ENCODE results near the gene RCN1. TPM values are rescaled to one million over a fixed set of nuclear protein-coding genes. Genes with fewer than 3 reads are reported as not detected.
"Not testable (repeated sequence)": the region's sequence is repeated elsewhere in the genome, so short reads cannot be mapped to it uniquely, and the experiment has no call there.

Gene RCN1
- total RNA-seq, 1 donor: 405 TPM

DNA sequence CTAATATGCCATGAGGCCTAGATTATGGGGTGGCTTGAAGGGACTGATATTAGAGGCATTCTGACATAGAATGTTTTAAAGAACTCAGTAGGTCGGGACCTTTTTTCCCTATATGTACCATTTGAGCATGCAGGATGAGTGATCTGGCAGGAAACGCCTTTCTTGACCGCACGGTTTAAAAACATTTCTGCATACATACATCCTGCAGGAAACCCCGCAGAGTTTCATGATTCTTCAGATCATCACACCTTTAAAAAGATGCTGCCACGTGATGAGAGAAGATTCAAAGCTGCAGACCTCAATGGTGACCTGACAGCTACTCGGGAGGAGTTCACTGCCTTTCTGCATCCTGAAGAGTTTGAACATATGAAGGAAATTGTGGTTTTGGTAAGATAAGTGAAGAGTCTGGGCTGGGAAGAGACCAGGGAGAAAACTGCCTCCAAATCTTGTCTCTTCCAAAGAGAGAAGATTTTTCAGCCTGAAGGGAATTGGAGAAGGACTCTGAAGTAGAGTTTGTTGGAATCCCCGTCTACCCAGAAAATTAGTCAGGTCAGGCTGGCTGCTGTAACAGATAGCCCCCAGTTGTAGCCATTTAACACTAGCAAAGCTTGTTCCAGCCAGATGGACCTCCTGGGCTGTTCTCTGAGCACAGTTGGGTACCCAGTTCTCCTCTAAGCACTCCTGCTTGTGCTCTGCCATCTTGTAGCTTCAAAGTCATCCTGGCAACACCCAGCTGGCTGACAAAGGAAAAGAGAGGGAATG, 7.4 kb downstream of the RCN1 start:
- H4K20me1 ChIP-seq (ENCODE audit: insufficient read depth, low read length): peaks cover 79% of the 10 kb centered on the region
- H3K27me3 ChIP-seq (ENCODE audit: insufficient read depth, low read length): no peaks in the 10 kb centered on the region
- H2AFZ ChIP-seq (ENCODE audit: low read length): no peak overlapping the region
- TF ChIP-seq, protein P1, sequence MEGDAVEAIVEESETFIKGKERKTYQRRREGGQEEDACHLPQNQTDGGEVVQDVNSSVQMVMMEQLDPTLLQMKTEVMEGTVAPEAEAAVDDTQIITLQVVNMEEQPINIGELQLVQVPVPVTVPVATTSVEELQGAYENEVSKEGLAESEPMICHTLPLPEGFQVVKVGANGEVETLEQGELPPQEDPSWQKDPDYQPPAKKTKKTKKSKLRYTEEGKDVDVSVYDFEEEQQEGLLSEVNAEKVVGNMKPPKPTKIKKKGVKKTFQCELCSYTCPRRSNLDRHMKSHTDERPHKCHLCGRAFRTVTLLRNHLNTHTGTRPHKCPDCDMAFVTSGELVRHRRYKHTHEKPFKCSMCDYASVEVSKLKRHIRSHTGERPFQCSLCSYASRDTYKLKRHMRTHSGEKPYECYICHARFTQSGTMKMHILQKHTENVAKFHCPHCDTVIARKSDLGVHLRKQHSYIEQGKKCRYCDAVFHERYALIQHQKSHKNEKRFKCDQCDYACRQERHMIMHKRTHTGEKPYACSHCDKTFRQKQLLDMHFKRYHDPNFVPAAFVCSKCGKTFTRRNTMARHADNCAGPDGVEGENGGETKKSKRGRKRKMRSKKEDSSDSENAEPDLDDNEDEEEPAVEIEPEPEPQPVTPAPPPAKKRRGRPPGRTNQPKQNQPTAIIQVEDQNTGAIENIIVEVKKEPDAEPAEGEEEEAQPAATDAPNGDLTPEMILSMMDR (IDR thresholded peaks at IDR 0.05; ENCODE audit: extremely low read depth, low read depth, low read length): no peak
- no peak overlapping the region for H3K4me2 ChIP-seq (ENCODE audit: insufficient read depth, low read length)
- peaks cover 11% of the 10 kb centered on the region for H3K4me1 ChIP-seq (ENCODE audit: insufficient read depth, low read length)
- peaks cover 73% of the 10 kb centered on the region for H3K36me3 ChIP-seq (ENCODE audit: insufficient read depth, low read length)
- no peaks in the 10 kb centered on the region for H3K9me3 ChIP-seq (ENCODE audit: low read depth, low read length)
- peaks cover 74% of the 10 kb centered on the region for H3K79me2 ChIP-seq (ENCODE audit: insufficient read depth, low read length)
- H3K27ac ChIP-seq (ENCODE audit: low read depth, low read length): no peak overlapping the region
- H3K4me3 ChIP-seq (ENCODE audit: insufficient read depth, low read length): no peak overlapping the region
- DNase-seq (ENCODE audit: insufficient read length, low spot score, missing footprints): no peak

DNA sequence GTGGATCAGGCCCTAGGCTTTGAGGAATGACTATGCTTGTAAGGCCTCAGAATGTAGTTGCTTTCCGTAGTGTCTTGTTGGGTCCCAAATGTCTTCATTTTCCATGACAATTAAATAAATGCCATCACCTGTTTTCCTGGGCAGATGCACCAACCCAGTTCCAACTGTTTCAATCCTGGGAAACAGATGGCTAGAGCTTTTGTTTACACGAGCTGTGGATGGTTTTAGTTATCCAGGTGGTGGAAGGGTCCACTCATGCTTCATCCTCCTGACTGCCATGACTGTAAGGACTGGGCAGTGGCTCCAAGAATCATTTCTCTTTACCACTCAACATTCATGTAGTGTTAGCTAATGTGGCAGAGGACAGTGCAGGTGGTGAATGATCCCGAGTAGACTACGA, 8.6 kb downstream of the RCN1 start:
- Histone ChIP-seq H3K36me3 (ENCODE audit: insufficient read depth, low read length) (peaks cover 81% of the 10 kb centered on the region), H3K27ac (ENCODE audit: low read depth, low read length) (no peak overlapping the region), H3K4me2 (ENCODE audit: insufficient read depth, low read length) (no peak overlapping the region), H3K27me3 (ENCODE audit: insufficient read depth, low read length) (no peaks in the 10 kb centered on the region), H4K20me1 (ENCODE audit: insufficient read depth, low read length) (peaks cover 72% of the 10 kb centered on the region), H3K9me3 (ENCODE audit: low read depth, low read length) (no peaks in the 10 kb centered on the region), H3K4me1 (ENCODE audit: insufficient read depth, low read length) (no peaks in the 10 kb centered on the region), H2AFZ (ENCODE audit: low read length) (no peak overlapping the region), H3K79me2 (ENCODE audit: insufficient read depth, low read length) (peaks cover 62% of the 10 kb centered on the region), H3K4me3 (ENCODE audit: insufficient read depth, low read length) (no peak overlapping the region)
- TF ChIP-seq, protein P1 (IDR thresholded peaks at IDR 0.05; ENCODE audit: extremely low read depth, low read depth, low read length): no peak
- no peak for DNase-seq (ENCODE audit: insufficient read length, low spot score, missing footprints)

DNA sequence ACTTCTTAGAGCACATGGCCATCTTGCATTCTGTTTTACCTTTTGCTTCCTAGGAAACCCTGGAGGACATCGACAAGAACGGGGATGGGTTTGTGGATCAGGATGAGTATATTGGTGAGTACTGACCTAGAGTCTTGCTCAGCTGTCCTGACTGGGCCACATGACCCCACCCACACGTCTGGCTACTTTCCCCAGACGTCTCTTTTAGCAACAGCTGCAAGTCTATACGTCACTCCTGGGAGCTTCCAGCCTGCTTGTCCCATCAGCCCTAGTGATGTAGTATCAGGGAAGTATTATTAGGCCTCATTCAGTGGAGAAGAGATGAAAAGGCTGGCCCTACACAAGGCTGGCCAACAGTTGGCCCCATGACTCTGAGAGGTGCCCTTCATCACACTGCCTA, 9.6 kb downstream of the RCN1 start:
- Histone ChIP-seq H2AFZ (ENCODE audit: low read length) (no peak overlapping the region), H3K4me1 (ENCODE audit: insufficient read depth, low read length) (no peaks in the 10 kb centered on the region), H3K79me2 (ENCODE audit: insufficient read depth, low read length) (peaks cover 52% of the 10 kb centered on the region), H3K36me3 (ENCODE audit: insufficient read depth, low read length) (peaks cover 86% of the 10 kb centered on the region), H3K9me3 (ENCODE audit: low read depth, low read length) (no peaks in the 10 kb centered on the region), H3K4me3 (ENCODE audit: insufficient read depth, low read length) (no peak overlapping the region), H4K20me1 (ENCODE audit: insufficient read depth, low read length) (peaks cover 65% of the 10 kb centered on the region), H3K27ac (ENCODE audit: low read depth, low read length) (no peak overlapping the region), H3K27me3 (ENCODE audit: insufficient read depth, low read length) (no peaks in the 10 kb centered on the region), H3K4me2 (ENCODE audit: insufficient read depth, low read length) (no peak overlapping the region)
- no peak for DNase-seq (ENCODE audit: insufficient read length, low spot score, missing footprints)
- TF ChIP-seq, protein P1 (IDR thresholded peaks at IDR 0.05; ENCODE audit: extremely low read depth, low read depth, low read length): no peak

DNA sequence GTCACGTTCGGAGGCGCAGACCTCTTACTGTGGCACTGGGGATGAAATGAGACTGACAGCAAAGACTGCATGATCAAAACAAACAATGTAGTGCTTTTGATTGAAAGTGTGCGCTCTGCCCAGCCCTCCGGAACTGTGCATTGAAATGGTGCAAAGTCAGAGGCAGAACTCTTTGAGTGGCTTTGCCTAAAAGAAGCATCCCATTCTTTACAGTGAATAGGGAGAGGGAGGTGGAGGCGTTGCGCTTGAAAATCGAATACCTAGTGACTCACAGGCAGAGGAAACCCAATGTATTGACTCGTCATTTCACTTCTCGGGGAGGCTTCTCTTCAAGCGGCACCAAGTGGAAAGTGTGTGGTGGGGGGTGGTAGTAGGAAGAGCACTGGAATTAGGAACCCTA, 10.9 kb downstream of the RCN1 start:
- Histone ChIP-seq H3K4me1 (ENCODE audit: insufficient read depth, low read length) (no peaks in the 10 kb centered on the region), H3K4me3 (ENCODE audit: insufficient read depth, low read length) (no peak overlapping the region), H2AFZ (ENCODE audit: low read length) (no peak overlapping the region), H3K79me2 (ENCODE audit: insufficient read depth, low read length) (peaks cover 39% of the 10 kb centered on the region), H3K36me3 (ENCODE audit: insufficient read depth, low read length) (peaks cover 91% of the 10 kb centered on the region), H3K27me3 (ENCODE audit: insufficient read depth, low read length) (no peaks in the 10 kb centered on the region), H3K27ac (ENCODE audit: low read depth, low read length) (no peak overlapping the region), H4K20me1 (ENCODE audit: insufficient read depth, low read length) (peaks cover 52% of the 10 kb centered on the region), H3K4me2 (ENCODE audit: insufficient read depth, low read length) (no peak overlapping the region), H3K9me3 (ENCODE audit: low read depth, low read length) (no peaks in the 10 kb centered on the region)
- DNase-seq (ENCODE audit: insufficient read length, low spot score, missing footprints): no peak
- TF ChIP-seq, protein P1 (IDR thresholded peaks at IDR 0.05; ENCODE audit: extremely low read depth, low read depth, low read length): no peak

DNA sequence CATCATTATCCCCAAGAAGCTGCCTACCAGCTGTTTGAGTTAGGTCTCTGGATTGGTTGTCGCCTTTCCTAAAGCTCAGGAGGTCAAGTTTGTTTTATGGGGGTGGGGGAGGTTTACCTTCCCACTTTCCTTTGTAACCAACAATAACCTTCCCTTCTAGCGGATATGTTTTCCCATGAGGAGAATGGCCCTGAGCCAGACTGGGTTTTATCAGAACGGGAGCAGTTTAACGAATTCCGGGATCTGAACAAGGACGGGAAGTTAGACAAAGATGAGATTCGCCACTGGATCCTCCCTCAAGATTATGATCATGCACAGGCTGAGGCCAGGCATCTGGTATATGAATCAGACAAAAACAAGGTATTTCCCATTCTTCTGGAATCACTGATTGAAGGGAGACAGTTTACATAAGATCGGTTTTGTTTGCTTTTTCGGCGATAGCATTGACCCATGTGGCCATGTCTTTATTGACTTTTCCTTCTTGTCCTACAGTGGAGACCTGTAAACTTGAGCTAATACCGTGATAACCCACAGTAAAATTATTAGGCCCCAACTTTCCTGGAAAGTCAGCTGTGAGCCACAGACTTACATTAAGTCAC, 12.3 kb downstream of the RCN1 start:
- Histone ChIP-seq H4K20me1 (ENCODE audit: insufficient read depth, low read length) (peaks cover 38% of the 10 kb centered on the region), H3K79me2 (ENCODE audit: insufficient read depth, low read length) (peaks cover 25% of the 10 kb centered on the region), H3K36me3 (ENCODE audit: insufficient read depth, low read length) (peaks cover 76% of the 10 kb centered on the region)
- not testable (repeated sequence) for DNase-seq (ENCODE audit: insufficient read length, low spot score, missing footprints); H3K4me3 ChIP-seq (ENCODE audit: insufficient read depth, low read length); H3K9me3 ChIP-seq (ENCODE audit: low read depth, low read length); H2AFZ ChIP-seq (ENCODE audit: low read length); H3K4me2 ChIP-seq (ENCODE audit: insufficient read depth, low read length); H3K4me1 ChIP-seq (ENCODE audit: insufficient read depth, low read length); H3K27ac ChIP-seq (ENCODE audit: low read depth, low read length); H3K27me3 ChIP-seq (ENCODE audit: insufficient read depth, low read length)
